Sciatic nerve (tissue), 2 donors: Measurements from ENCODE around the gene ZNF423. TPM values are rescaled to one million over a fixed set of nuclear protein-coding genes. Genes with fewer than 3 reads are reported as not detected.
A peak's percentile ranks its signal among the peaks of the same experiment; 100 is the strongest.

Experiments used
- ATAC-seq: fragments of 200-7000 bp; cut with Tn5 transposase; one replicate; pipeline ENCODE4 v1.9.1; 2020; ENCODE audit warnings: mild to moderate bottlenecking, moderate library complexity
- DNase-seq: peaks from one replicate; pipeline ENCODE4 v3.0.0-alpha.2; 2020; ENCODE audit warnings: low spot score
- intact Hi-C: fragments of 100-400 bp; cut with DNase I; formaldehyde crosslinking; loops from one replicate; pipeline ENCODE4 v1.14.2; 2022
- total RNA-seq: library from RNA; stranded (reverse); fragmentation: NEBNext Ultra II Directional; extraction: Animal tissue kit (Norgen Biotek cat#: 25700); gene quantifications from one replicate; pipeline ENCODE4 v1.2.1, GENCODE V29; 2021
- donor health status: DM: no; HTN: no; CAD: no.
- donor health status: DM: no; HTN: no; CAD: no.

Gene ZNF423
- total RNA-seq, 1 donor from 2014 or later: 25.3 TPM

GRCh38 chr16:49529411-49530045 is 326.4 kb downstream of the ZNF423 start:
- intact Hi-C loops: no loop called here
- DNase-seq (no peak), ATAC-seq (no peak)

GRCh38 chr16:49528866-49529288 is 327.0 kb downstream of the ZNF423 start:
- intact Hi-C loops: no loop called here
- DNase-seq: no peak
- no peak for ATAC-seq

DNA sequence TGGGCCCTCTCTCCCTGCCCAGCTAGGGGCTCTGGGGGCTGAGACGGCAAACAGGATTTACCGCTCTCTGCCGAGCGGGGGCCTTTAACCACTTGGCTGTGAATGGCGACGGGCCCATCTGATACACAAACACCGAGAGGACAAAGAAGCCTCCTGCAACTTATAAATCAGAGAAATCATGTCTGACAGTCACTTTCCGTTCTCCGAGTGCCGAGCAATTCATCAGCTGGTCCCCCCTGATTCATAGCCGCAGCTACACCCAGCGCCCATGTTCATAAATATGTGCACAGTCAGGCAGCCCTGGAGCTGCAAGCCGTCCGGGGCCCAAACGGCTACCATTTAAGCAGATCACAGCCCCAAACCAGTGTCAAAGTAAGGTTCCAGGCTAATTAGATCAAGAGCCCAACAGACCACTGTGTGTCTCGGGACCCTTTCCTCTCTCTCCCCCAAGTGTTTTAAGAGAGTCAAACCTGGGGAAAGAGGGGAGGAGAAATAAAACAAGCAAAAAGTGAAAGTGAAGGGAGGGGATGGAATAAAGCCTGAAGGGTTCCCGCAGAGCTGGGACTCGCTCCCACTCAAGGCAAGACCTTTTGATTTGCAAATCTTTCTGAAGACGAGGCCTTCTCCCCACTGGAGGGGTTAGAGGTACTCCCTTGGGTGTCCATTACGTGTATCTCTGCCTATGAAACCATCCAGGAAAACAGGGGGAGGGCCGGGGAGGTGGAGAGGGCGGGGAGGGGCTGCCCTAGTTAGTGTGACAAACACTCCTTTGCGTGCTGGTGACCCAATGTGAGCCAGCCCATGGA is 327.6 kb downstream of the ZNF423 start:
- DNase-seq (no peak), ATAC-seq (peak; percentile 42)
- intact Hi-C loops: no loop called here

- intact Hi-C loops: no loop called here
- DNase-seq: no peak
- ATAC-seq: peak; percentile 12
Measured at GRCh38 chr16:49527611-49528010, 328.3 kb downstream of the ZNF423 start.

DNA sequence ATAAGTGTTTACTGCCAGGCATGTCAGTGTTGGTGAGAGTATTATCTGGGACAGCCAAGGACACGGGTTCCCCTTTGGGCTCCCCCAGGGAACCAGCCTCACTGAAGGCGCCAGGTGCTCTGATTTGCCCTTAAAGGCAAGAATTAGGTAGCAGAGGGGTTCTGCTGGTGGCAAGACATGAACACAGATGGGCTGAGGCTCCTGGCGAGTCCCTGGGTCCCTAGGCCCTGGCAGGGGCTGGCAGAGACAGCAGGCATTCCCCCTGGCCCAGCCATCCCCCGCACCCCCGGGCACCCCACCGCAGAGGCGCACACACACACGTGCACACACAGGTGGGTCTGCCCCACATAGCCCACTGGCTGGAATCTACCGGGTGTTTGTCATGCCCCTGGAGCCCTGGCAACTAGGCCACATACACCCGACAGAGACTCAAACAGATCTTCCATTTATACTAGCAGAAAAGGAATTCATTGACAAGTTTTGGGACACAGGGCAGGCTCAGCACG is 329.0 kb downstream of the ZNF423 start:
- DNase-seq (no peak), ATAC-seq (no peak)
- intact Hi-C loops: no loop called here

DNA sequence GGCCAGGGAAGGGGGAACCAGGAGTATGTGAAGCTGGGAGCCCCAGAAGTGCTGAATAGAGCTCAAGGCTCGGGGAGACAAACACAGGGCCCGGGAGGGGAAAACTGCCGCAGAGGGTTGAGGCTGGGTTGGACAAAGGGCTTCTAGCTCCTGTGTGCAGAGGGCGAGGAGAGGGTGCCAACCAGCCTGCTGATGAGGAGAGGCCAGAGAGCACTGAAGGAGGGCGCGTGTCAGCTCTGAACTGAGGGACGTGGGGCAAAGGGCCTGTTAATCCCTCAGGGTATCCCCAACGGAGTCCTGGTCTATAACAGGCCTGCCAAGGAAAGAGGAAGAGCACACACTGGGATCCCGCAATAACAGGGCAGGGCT is 331.0 kb downstream of the ZNF423 start:
- ATAC-seq (no peak), DNase-seq (no peak)
- intact Hi-C loops: no loop called here

DNA sequence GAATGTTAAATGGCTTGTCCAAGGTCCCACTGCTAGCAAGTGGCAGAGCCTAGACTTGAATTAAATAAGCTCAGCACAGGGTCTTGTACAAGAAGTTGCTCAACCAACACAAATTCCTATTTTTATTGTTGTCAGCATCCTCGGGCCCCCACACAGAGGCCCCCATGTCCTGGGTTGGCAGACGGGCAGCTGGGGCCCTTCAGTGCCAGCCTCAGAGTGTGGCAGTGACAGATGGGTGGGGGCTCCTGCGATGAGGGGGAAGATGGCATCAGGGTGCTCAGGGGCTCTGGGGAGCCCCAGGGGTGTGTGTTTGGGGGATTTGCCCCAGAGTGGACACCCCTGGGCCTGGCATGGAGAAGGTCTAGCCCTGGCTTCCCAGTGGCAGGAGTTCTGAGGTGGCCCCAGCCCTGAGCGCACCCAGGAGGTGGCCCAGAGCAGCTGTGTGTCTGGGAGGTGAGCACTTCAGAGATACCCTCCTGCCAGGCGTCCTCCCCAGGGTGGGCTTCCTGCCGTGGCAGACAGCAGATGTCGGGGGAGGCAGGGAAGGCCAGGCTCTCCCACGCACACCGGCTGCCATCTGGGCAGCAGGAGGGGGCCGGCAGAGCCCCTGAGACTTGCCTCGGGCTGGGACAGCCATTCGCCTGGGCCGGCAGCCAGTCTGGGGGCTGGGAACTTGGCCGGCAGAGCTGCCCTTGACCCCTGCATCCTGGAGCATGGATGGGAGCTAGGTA is 331.5 kb downstream of the ZNF423 start:
- intact Hi-C loops: no loop called here
- ATAC-seq: no peak
- DNase-seq: no peak

GRCh38 chr16:49523435-49524159 is 332.3 kb downstream of the ZNF423 start:
- intact Hi-C loops: no loop called here
- DNase-seq (no peak), ATAC-seq (no peak)

GRCh38 chr16:49521734-49522325 is 334.1 kb downstream of the ZNF423 start:
- intact Hi-C loops: no loop called here
- no peak for DNase-seq
- ATAC-seq: no peak

DNA sequence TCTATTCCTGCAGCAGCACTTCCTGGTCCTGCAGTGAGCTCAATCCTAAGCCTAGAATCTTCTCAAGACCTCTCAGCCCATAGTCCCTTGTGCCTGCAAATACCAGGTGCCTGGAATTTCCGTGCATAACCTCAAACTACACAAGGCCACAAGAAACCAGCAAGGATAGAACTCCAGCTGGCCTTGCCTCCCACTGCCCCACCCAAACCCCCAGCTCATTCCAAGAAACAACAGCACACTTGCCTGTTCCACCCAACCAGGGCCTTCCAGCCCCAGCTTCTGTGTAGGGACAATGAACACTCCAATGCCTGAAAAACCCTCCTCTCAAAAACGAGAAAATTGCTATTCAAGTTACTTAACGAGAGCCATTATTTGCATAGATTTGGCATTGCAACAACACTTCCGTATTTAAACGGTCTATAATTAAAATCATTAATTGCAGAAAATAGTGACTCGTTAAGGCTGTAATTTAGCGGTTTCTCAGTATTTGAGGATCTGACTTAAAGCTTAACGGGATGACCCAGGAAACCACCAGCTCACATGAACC is 335.3 kb downstream of the ZNF423 start:
- DNase-seq (no peak), ATAC-seq (no peak)
- intact Hi-C loops: no loop called here

DNA sequence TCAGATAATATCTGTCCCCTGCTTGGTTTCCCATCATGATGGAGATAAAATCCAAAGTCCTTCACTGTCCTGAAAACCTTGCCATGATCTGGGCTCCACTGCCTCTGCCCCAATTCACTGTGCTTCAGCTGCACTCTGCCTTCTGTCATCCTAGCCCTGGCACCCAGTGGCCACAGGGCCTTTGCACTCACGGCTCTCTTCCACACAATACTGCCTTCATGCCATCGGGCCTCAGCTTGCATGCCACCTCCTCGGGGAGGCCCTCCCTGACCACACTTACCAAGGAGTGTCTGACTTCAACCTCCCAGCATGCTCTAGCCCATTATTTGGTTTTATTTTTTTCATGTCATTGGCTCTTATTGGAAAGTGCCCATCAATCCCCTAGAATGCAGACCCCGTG is 336.2 kb downstream of the ZNF423 start:
- no peak for ATAC-seq
- intact Hi-C loops: no loop called here
- no peak for DNase-seq

GRCh38 chr16:49519008-49519656 is 336.8 kb downstream of the ZNF423 start:
- DNase-seq (no peak), ATAC-seq (no peak)
- intact Hi-C loops: no loop called here

DNA sequence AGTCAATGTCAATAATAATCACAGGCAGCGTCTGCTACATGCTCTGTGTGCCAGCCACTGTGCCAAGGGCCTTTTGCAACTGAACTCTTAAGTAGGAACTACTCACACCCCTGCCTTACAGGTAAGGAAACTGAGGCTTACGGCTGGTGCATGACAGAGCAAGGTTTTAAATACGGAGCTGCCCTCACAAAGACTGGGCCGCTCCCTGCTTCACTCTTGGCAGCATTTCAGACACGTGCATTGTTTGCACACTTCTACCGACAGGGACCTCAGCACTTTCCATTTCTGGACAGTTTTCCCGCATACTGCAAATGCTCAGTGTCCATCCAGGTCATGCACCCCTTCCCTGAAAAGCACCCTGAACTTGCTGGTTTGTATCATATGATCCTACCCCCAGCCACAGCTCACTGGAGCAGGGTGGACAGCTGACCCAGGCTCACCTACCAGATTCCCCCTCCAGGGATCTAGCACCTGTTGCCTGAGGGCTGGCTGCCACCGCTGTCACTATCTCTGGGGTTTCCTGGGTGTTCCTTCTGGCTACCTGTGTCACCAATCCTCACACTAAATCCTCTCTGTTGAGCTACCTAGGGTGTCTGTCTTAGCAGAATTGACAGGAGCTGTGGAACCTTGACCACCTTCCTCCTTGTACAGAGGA is 339.4 kb downstream of the ZNF423 start:
- ATAC-seq: no peak
- no peak for DNase-seq
- intact Hi-C loops: no loop called here

DNA sequence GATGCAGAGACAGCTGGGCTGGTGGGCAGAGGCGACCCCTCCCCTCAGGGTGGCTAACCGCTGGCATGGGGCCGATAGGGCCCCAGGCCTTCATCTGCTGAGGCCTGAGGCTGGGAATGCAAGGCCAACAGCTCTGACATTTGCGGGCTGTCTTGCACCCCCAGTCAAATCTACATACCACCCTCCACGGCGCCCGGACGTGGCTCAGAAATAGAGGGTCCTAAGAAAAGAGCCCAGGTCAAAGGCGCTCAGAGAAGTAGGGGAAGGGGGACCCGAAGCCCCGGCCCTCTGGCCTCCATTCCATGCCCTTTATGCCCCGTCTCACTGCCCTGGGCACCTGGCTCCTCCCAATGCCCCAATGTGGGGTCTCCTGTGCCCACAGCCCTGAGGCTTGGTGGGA is 340.1 kb downstream of the ZNF423 start:
- ATAC-seq: no peak
- intact Hi-C loops: no loop called here
- DNase-seq: no peak

DNA sequence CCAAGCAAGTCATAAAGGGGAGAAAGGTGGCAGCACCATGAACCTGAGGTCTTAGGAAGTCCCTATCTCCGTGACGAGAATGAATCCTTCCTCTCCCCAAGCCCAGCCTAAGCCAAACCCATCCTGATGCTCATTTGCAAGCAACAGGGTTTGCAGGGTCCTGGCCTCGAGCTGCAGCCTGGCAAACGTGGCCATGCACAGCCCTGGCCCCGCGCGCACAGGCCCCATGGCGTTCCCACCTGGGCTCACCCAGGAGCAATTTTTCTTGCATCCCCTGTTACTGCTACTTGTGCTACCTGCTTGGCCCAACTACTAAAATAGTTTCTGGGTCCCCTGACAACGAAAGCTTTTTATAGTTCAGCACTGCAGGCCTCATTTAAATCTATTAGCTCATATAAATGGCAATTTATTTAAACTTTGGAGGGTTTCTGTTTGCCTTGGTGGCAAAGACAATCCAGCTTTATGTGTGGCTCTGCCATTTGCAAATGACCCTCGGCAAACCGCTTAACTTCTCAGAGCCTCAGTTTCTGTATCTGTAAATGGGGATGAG is 340.8 kb downstream of the ZNF423 start:
- intact Hi-C loops: no loop called here
- ATAC-seq: no peak
- no peak for DNase-seq

- DNase-seq (no peak), ATAC-seq (peak; percentile 25)
- intact Hi-C loops: no loop called here
Measured at GRCh38 chr16:49514073-49514980, 341.6 kb downstream of the ZNF423 start.
